PC-9 (cell line): Measurements from ENCODE around the gene NCS1. TPM values are rescaled to one million over a fixed set of nuclear protein-coding genes. Genes with fewer than 3 reads are reported as not detected.

ENCODE experiments used
- BruUV-seq: library from RNA; stranded (reverse); fragments of 400-500 nt; replicated peaks from 2 replicates; lab custom pipeline; 2021; lab: Mats Ljungman, UMichigan
- CTCF ChIA-PET: fragments of 300-600 bp; sonication (Branson Sonifier 250); formaldehyde crosslinking; loops from one replicate; lab custom pipeline; 2022; ENCODE audit warnings: antibody characterized with exemption; lab: Charles Lee
- POLR2A ChIA-PET: fragments of 300-600 bp; sonication (Branson Sonifier 250); formaldehyde crosslinking; loops from one replicate; lab custom pipeline; 2022; ENCODE audit warnings: antibody characterized with exemption; ENCODE audit not compliant: unreplicated experiment; lab: Charles Lee
- DNase-seq, 2 experiments: peaks; one replicate each; pipeline versions ENCODE4 v3.0.0 to v3.0.0-alpha.2; 2015 to 2022; ENCODE audit warnings: mixed read lengths in 1 of 2
- H2AFZ ChIP-seq: fragments of 200-600 bp; sonication (generic); 2 replicates; pipeline ENCODE4 v1.8.1; 2017; ENCODE audit warnings: antibody characterized with exemption
- H3F3A ChIP-seq: fragments of 200-600 bp; sonication (generic); 2 replicates; pipeline ENCODE4 v1.8.1; 2017; ENCODE audit warnings: antibody characterized with exemption, mild to moderate bottlenecking, low read depth; ENCODE audit not compliant: insufficient read depth
- H3K27ac ChIP-seq: fragments of 200-600 bp; sonication (generic); 2 replicates; pipeline ENCODE4 v1.6.1; 2016; ENCODE audit warnings: mixed run types
- H3K27me3 ChIP-seq: fragments of 200-600 bp; sonication (generic); 2 replicates; pipeline ENCODE4 v1.6.1; 2016; ENCODE audit warnings: low read depth, mixed run types; ENCODE audit not compliant: insufficient read depth
- H3K36me3 ChIP-seq: fragments of 200-600 bp; sonication (generic); 2 replicates; pipeline ENCODE4 v1.6.1; 2016; ENCODE audit warnings: low read depth, mixed run types
- H3K4me1 ChIP-seq: fragments of 200-600 bp; sonication (generic); replicated peaks from 2 replicates; pipeline ENCODE4 v1.6.1; 2016; ENCODE audit warnings: mixed run types; ENCODE audit not compliant: insufficient read depth
- H3K4me2 ChIP-seq: fragments of 200-600 bp; sonication (generic); 2 replicates; pipeline ENCODE4 v1.6.1; 2017; ENCODE audit warnings: mixed run types
- H3K4me3 ChIP-seq: fragments of 200-600 bp; sonication (generic); 2 replicates; pipeline ENCODE4 v1.6.1; 2016; ENCODE audit warnings: mixed run types
- H3K79me2 ChIP-seq: fragments of 200-600 bp; sonication (generic); 2 replicates; pipeline ENCODE4 v1.6.1; 2017; ENCODE audit warnings: low read depth, mixed run types
- H3K9me2 ChIP-seq: fragments of 200-600 bp; sonication (generic); 2 replicates; pipeline ENCODE4 v1.8.1; 2017; ENCODE audit warnings: mild to moderate bottlenecking; ENCODE audit not compliant: insufficient read depth
- H3K9me3 ChIP-seq: fragments of 200-600 bp; sonication (generic); 2 replicates; pipeline ENCODE4 v1.8.1; 2016; ENCODE audit warnings: low read depth; ENCODE audit not compliant: insufficient read depth
- H4K20me1 ChIP-seq: fragments of 200-600 bp; sonication (generic); 2 replicates; pipeline ENCODE4 v1.8.1; 2017; ENCODE audit not compliant: insufficient read depth
- EZH2 ChIP-seq: fragments of 200-600 bp; sonication (generic); IDR thresholded peaks from 2 replicates; pipeline ENCODE4 v1.8.0; 2017; ENCODE audit warnings: antibody characterized with exemption, low read depth
- intact Hi-C: fragments of 100-400 bp; cut with micrococcal nuclease; formaldehyde crosslinking; loops from one replicate; pipeline ENCODE4 v1.10.0; 2022; ENCODE audit not compliant: unreplicated experiment
- total RNA-seq: library from RNA; stranded (reverse); gene quantifications from 2 replicates; pipeline ENCODE4 v1.2.3, GENCODE V29; 2021
- TF ChIP-seq, protein P1 (sequence below): fragments of 200-600 bp; sonication (generic); conservative IDR thresholded peaks from 2 replicates; pipeline ENCODE4 v1.6.1; 2017; ENCODE audit warnings: mixed run types, antibody characterized with exemption, mild to moderate bottlenecking, moderate library complexity

NCS1 gene
- total RNA-seq, 1 experiment from 2014 or later, result 59.2 TPM

DNA sequence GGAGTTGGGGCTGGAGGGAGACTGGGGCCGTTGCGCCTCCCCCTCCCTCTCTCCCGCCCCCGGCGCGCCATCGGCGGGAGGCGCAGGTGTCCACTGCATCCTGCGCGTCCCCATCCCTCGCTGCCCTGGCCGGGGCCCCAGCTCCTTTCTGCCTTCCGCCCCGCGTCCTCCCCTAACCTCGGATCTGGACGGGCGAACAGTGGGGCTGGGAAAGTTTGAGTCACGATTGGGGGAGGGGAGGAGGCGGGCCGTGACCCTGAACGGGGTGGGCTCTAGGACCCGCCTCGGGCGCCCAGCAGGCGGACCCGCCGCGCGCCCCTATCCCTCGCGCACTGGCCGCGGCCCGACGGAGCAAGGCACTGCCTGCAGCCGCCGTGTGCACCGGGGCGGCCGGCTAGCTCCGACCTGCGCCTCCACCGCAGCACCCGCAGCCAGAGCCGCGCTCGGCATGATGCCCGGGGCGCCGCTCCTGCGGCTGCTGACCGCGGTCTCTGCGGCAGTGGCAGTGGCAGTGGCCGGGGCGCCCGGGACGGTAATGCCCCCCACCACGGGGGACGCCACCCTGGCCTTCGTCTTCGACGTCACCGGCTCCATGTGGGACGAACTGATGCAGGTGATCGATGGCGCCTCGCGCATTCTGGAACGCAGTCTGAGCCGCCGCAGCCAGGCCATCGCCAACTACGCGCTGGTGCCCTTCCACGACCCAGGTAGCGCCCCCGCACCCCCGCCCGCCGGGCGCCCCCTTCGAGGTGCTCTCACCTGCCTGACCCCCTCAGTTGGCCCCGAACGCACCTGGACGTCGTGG is 93.4 kb downstream of the NCS1 start, which contains the start of gene HMCN2:
TSS of gene HMCN2 (plus strand) at position 330 of the 805 bp plus-strand sequence. CDS start at position 449, 119 bp downstream.
- no peaks in the 10 kb centered on the region for H3K36me3 ChIP-seq
- no peak for DNase-seq
- H3K4me3 ChIP-seq, result no peak within 1 kb of the TSS
- POLR2A ChIA-PET, result interaction anchor here (0.6 kb wide), 1 partner anchor 37 kb away, joined by 5 read pairs; no protein-coding TSS in a partner anchor
- BruUV-seq, result no TSS peak
- TF ChIP-seq, protein P1, sequence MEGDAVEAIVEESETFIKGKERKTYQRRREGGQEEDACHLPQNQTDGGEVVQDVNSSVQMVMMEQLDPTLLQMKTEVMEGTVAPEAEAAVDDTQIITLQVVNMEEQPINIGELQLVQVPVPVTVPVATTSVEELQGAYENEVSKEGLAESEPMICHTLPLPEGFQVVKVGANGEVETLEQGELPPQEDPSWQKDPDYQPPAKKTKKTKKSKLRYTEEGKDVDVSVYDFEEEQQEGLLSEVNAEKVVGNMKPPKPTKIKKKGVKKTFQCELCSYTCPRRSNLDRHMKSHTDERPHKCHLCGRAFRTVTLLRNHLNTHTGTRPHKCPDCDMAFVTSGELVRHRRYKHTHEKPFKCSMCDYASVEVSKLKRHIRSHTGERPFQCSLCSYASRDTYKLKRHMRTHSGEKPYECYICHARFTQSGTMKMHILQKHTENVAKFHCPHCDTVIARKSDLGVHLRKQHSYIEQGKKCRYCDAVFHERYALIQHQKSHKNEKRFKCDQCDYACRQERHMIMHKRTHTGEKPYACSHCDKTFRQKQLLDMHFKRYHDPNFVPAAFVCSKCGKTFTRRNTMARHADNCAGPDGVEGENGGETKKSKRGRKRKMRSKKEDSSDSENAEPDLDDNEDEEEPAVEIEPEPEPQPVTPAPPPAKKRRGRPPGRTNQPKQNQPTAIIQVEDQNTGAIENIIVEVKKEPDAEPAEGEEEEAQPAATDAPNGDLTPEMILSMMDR, result no peak
- no peak for TF ChIP-seq EZH2
- no peaks in the 10 kb centered on the region for H4K20me1 ChIP-seq
- no peaks in the 10 kb centered on the region for H3K9me2 ChIP-seq
- no peak within 1 kb of the TSS for H3K27ac ChIP-seq
- no peaks in the 10 kb centered on the region for H3K79me2 ChIP-seq
- H3F3A ChIP-seq, result peaks cover 6% of the 10 kb centered on the region; the same call in 1 of the 2 replicates
- H3K9me3 ChIP-seq, result no peaks in the 10 kb centered on the region
- CTCF ChIA-PET, result interaction anchor here (0.5 to 0.6 kb wide), 3 partner anchors 122 to 1965 kb away, joined by 3 to 5 read pairs (median 4); no protein-coding TSS in a partner anchor
- intact Hi-C loops, result no loop called here
- no peak within 1 kb of the TSS for H3K4me2 ChIP-seq
- peaks cover 58% of the 10 kb centered on the region for H3K27me3 ChIP-seq
- no peak within 1 kb of the TSS for H2AFZ ChIP-seq
- no peaks in the 10 kb centered on the region for H3K4me1 ChIP-seq

DNA sequence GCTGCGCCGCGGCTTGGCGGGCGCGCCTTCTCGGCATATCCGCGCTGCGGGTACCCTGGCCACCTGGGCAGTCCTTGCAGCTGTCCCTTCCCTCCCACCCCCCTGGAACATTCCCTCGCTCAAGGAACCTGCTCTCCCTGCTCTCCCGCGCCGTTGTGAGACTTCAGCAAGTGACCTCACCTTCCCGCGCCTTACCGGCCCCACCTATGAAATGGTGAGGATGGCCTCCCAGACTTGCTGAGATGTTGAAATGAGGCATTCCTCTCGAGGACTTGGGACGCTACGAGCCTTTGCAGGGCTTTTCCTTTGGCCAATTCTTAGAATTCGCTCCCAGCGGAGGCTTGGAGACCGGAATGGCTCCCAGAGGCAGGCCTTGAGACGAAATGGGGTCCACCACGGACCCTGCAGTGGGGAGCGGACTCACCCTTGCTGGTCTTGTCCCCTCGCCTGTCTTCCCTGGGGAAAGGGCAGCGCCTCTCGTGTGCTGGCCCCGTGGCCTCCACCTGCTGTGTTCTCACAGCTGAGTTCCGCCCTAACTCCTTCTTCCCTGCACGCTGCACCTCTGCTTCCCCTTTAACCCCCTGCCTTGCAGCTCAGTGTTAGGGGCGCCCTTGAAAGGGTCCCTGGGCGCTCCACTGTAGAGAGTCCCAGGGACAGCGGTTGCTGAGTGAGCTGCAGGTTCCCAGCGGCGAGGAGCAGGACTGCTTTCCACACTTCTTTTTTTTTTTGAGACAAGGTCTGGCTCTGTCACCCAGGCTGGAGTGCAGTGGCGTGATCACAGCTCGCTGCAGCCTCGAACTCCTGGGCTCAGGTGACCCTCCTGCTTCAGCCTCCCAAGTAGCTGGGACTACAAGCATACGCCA is 94.3 kb downstream of the NCS1 start:
- no peaks in the 10 kb centered on the region for H3K9me2 ChIP-seq
- DNase-seq, result no peak
- no peak overlapping the region for H3K4me2 ChIP-seq
- TF ChIP-seq EZH2, result no peak
- TF ChIP-seq, protein P1, result no peak
- no TSS peak for BruUV-seq
- H3K4me3 ChIP-seq, result no peak overlapping the region
- peaks cover 6% of the 10 kb centered on the region; the same call in 1 of the 2 replicates for H3F3A ChIP-seq
- no peak overlapping the region for H3K27ac ChIP-seq
- no peaks in the 10 kb centered on the region for H3K36me3 ChIP-seq
- no peak overlapping the region for H2AFZ ChIP-seq
- intact Hi-C loops, result no loop called here
- H3K27me3 ChIP-seq, result peaks cover 50% of the 10 kb centered on the region
- H4K20me1 ChIP-seq, result no peaks in the 10 kb centered on the region
- H3K79me2 ChIP-seq, result no peaks in the 10 kb centered on the region
- H3K4me1 ChIP-seq, result no peaks in the 10 kb centered on the region
- POLR2A ChIA-PET, result no interaction called here
- no peaks in the 10 kb centered on the region for H3K9me3 ChIP-seq
- CTCF ChIA-PET, result no interaction called here

DNA sequence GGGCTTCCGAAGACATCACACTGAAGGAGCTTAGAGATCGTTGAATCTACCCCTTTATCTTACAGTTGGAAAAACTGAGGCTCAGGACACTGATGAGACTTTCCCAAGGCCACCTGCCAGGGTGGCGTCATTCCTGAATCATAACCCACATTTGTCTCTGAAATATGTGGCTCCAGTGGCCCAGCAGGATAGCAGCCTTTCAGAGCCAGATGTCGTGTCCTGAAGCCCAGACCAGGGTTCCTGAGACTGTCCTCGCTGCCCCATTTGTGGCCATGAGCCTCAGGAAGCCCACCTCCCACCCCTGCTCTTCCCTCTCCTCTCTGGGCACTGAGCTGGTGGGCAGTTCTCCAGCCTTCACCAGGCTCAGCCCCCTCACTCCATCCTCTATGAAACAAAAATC is 95.7 kb downstream of the NCS1 start:
- H4K20me1 ChIP-seq, result no peaks in the 10 kb centered on the region
- DNase-seq, result no peak
- peaks cover 37% of the 10 kb centered on the region for H3K27me3 ChIP-seq
- TF ChIP-seq, protein P1, result no peak
- no peak overlapping the region for H3K4me3 ChIP-seq
- H3K27ac ChIP-seq, result no peak overlapping the region
- no peaks in the 10 kb centered on the region for H3K79me2 ChIP-seq
- CTCF ChIA-PET, result interaction anchor here (0.5 to 0.7 kb wide), 2 partner anchors 28 to 115 kb away, joined by 5 to 11 read pairs; no protein-coding TSS in a partner anchor
- intact Hi-C loops, result no loop called here
- no TSS peak for BruUV-seq
- POLR2A ChIA-PET, result no interaction called here
- H3K9me2 ChIP-seq, result no peaks in the 10 kb centered on the region
- peaks cover 6% of the 10 kb centered on the region; the same call in 1 of the 2 replicates for H3F3A ChIP-seq
- H2AFZ ChIP-seq, result no peak overlapping the region
- no peaks in the 10 kb centered on the region for H3K4me1 ChIP-seq
- no peaks in the 10 kb centered on the region for H3K36me3 ChIP-seq
- H3K4me2 ChIP-seq, result no peak overlapping the region
- H3K9me3 ChIP-seq, result no peaks in the 10 kb centered on the region
